Naive thymus-derived CD4-positive, alpha-beta T cell (primary cell): ENCODE data around the gene SHANK1. TPM values are rescaled to one million over a fixed set of nuclear protein-coding genes. Genes with fewer than 3 reads are reported as not detected.

ENCODE experiments used
- ATAC-seq: fragments of 150-1000 bp; cut with Tn5 transposase; 2 replicates; pipeline ENCODE4 v1.10.0; 2021; ENCODE audit warnings: mild to moderate bottlenecking, moderate library complexity
- CTCF ChIA-PET: fragments of 350-600 bp; sonication (Branson Sonifier 250); formaldehyde crosslinking; loops from one replicate; lab custom pipeline; 2021; ENCODE audit warnings: antibody characterized with exemption; lab: Charles Lee
- POLR2A ChIA-PET: fragments of 350-600 bp; sonication (Branson Sonifier 250); formaldehyde crosslinking; loops from one replicate; lab custom pipeline; 2021; ENCODE audit warnings: antibody characterized with exemption, inconsistent platforms; lab: Charles Lee
- DNase-seq, 9 donors: peaks; one replicate each; pipeline versions ENCODE4 v3.0.0 to v3.0.0-alpha.2; 2020 to 2022; ENCODE audit warnings: mixed read lengths in 1 of 9
- H3K27ac ChIP-seq: one replicate; pipeline ENCODE4 v1.7.0; 2013; ENCODE audit warnings: mild to moderate bottlenecking, low read depth, low read length, moderate library complexity
- H3K27me3 ChIP-seq, 2 donors: one replicate each; pipeline ENCODE4 v1.7.0; 2013; ENCODE audit warnings: low read length in 2 of 2, mild to moderate bottlenecking in 2 of 2, moderate library complexity in 2 of 2; ENCODE audit not compliant: control insufficient read depth in 2 of 2, insufficient read depth in 2 of 2
- H3K36me3 ChIP-seq, 3 experiments: 1 replicate in 2 of 3; 2 replicates in 1 of 3; pipeline ENCODE4 v1.7.0; 2013; ENCODE audit warnings: low read length in 3 of 3, mild to moderate bottlenecking in 3 of 3, moderate library complexity in 1 of 3; ENCODE audit not compliant: insufficient read depth in 3 of 3, control insufficient read depth in 2 of 3
- H3K4me1 ChIP-seq, 2 donors: one replicate each; pipeline ENCODE4 v1.7.0; 2013; ENCODE audit warnings: low read length in 2 of 2, mild to moderate bottlenecking in 2 of 2, moderate library complexity in 1 of 2; ENCODE audit not compliant: control insufficient read depth in 2 of 2, insufficient read depth in 2 of 2
- H3K4me3 ChIP-seq: 2 replicates; pipeline ENCODE4 v1.7.0; 2013; ENCODE audit warnings: mild to moderate bottlenecking, low read length
- H3K9me3 ChIP-seq, 3 experiments: 1 replicate in 2 of 3; 2 replicates in 1 of 3; pipeline ENCODE4 v1.7.0; 2013; ENCODE audit warnings: low read length in 3 of 3; ENCODE audit not compliant: control insufficient read depth in 2 of 3
- H3K27ac Mint-ChIP-seq, 9 donors: one replicate each; pipeline ENCODE4 v1.8.0; 2020 to 2022; ENCODE audit warnings: mixed read lengths in 9 of 9, mild to moderate bottlenecking in 8 of 9, moderate library complexity in 5 of 9, inconsistent platforms in 2 of 9
- H3K27me3 Mint-ChIP-seq, 5 donors: one replicate each; pipeline ENCODE4 v1.8.0; 2021 to 2022; ENCODE audit warnings: mixed read lengths in 5 of 5, mild to moderate bottlenecking in 1 of 5
- H3K36me3 Mint-ChIP-seq, 5 donors: one replicate each; pipeline ENCODE4 v1.8.0; 2020 to 2022; ENCODE audit warnings: mixed read lengths in 5 of 5, mild to moderate bottlenecking in 3 of 5, inconsistent platforms in 1 of 5
- H3K4me1 Mint-ChIP-seq, 7 donors: one replicate each; pipeline ENCODE4 v1.8.0; 2020 to 2022; ENCODE audit warnings: mixed read lengths in 7 of 7, mild to moderate bottlenecking in 3 of 7, inconsistent platforms in 1 of 7
- H3K4me3 Mint-ChIP-seq, 10 donors: one replicate each; pipeline ENCODE4 v1.8.0; 2020 to 2022; ENCODE audit warnings: mild to moderate bottlenecking in 10 of 10, mixed read lengths in 10 of 10, moderate library complexity in 6 of 10, inconsistent platforms in 2 of 10
- H3K9me3 Mint-ChIP-seq, 11 donors: one replicate each; pipeline ENCODE4 v1.8.0; 2020 to 2022; ENCODE audit warnings: mixed read lengths in 11 of 11, mild to moderate bottlenecking in 4 of 11, inconsistent platforms in 1 of 11, moderate library complexity in 1 of 11
- intact Hi-C, 2 donors: fragments of 100-400 bp; cut with micrococcal nuclease; formaldehyde crosslinking; loops; one replicate each; pipeline ENCODE4 v1.15.1; 2023
- polyA plus RNA-seq, 2 donors: library from polyadenylated mRNA; unstranded; fragments of 300-500 nt; fragmentation: Illumina TruSeq; gene quantifications; one replicate each; pipeline ENCODE4 v1.2.3, GENCODE V29; 2021
- total RNA-seq, 6 experiments: library from RNA in 5 of 6; stranded (reverse) in 5 of 6; gene quantifications; 1 replicate in 5 of 6; 2 replicates in 1 of 6; pipeline ENCODE4 v1.2.3 and lab custom pipeline; 2021 to 2026

The SHANK1 gene
- total and polyA plus RNA-seq, 7 experiments from 2014 or later, result 0.64 to 0.69 TPM; not detected in 5

DNA sequence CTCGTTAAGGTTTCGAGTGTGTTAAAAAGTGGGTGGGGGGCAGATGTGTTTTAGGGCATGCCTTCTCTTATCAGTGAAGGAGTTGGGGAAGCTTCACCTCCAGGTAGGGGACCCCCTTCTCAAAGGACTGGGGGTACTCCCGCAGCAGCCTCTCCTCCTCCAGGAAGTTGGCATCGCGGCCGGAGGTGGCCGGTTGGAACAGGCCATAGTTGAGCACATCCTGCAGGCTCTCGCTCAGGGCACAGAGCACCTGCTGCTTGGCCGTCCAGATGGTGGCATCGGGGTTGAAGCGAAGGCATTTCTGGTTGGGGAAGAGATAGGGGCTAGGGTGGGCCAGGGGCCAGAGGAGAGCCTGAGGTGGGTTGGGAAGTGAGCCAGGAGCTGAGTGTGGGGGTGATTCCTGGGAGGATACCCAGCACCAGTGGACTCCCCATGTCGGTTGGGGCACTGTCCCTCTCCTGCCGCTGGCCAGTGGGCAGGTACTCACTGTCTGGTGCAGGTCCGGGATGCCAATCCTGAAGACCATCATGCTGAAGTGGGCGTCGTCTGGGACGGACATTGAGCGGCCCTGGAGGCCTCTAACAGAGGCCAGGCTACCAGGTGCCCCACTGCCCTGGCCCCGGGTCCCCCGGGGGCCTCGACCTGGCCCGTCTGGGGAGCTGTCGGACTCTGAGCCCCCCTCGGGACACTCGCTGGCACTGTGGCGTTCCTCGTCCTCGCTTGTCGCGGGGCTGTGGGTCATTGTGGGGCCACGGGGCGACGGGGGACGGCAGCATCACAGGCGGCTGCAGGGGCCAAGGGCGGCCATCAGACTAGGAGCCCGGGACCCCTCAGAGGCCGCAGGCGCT, 3.2 kb downstream of the SHANK1 start:
- H3K27me3 Mint-ChIP-seq, result peaks cover 43 to 70% (median 55%) of the 10 kb centered on the region in 5 donors
- H3K9me3 ChIP-seq, result no peaks in the 10 kb centered on the region
- H3K36me3 Mint-ChIP-seq, result no peaks in the 10 kb centered on the region
- H3K27me3 ChIP-seq, result peaks cover 0 to 4% of the 10 kb centered on the region in 2 donors
- DNase-seq, result no peak
- no peak overlapping the region for H3K27ac Mint-ChIP-seq
- intact Hi-C loops, result no loop called here
- H3K4me3 ChIP-seq, result no peak overlapping the region
- no peak for ATAC-seq
- ChIA-PET CTCF (no interaction called here), POLR2A (no interaction called here)
- peaks cover 0 to 7% (median 0%) of the 10 kb centered on the region in 11 donors for H3K9me3 Mint-ChIP-seq
- H3K27ac ChIP-seq, result no peak overlapping the region
- H3K36me3 ChIP-seq, result no peaks in the 10 kb centered on the region
- H3K4me1 Mint-ChIP-seq, result peaks cover 0 to 20% (median 8%) of the 10 kb centered on the region in 7 donors
- H3K4me3 Mint-ChIP-seq, result no peak overlapping the region
- H3K4me1 ChIP-seq, result no peaks in the 10 kb centered on the region

GRCh38 chr19:50713556-50714236, 5.9 kb downstream of the SHANK1 start:
- H3K27me3 ChIP-seq, result peaks cover 0 to 4% of the 10 kb centered on the region in 2 donors

GRCh38 chr19:50712833-50713232, 6.8 kb downstream of the SHANK1 start:
- intact Hi-C loops, result no loop called here
- H3K27me3 ChIP-seq, result peaks cover 0 to 4% of the 10 kb centered on the region in 2 donors
- H3K27ac Mint-ChIP-seq, result no peak overlapping the region

More at GRCh38 chr19:50713556-50714236, 5.9 kb downstream of the SHANK1 start:
- ChIA-PET CTCF (interaction anchor here (1.2 kb wide), 1 partner anchor 8 kb away, joined by 3 read pairs; no protein-coding TSS in a partner anchor), POLR2A (no interaction called here)
- intact Hi-C loops, result no loop called here
- DNase-seq (no peak), ATAC-seq (no peak)
- Mint-ChIP-seq H3K4me1 (peaks cover 0 to 12% (median 6%) of the 10 kb centered on the region in 7 donors), H3K4me3 (no peak overlapping the region), H3K9me3 (peaks cover 0 to 7% (median 0%) of the 10 kb centered on the region in 11 donors), H3K27ac (no peak overlapping the region), H3K36me3 (no peaks in the 10 kb centered on the region), H3K27me3 (peaks cover 34 to 68% (median 46%) of the 10 kb centered on the region in 5 donors)
- Histone ChIP-seq H3K4me1 (no peaks in the 10 kb centered on the region), H3K36me3 (no peaks in the 10 kb centered on the region), H3K27ac (no peak overlapping the region), H3K9me3 (no peaks in the 10 kb centered on the region), H3K4me3 (no peak overlapping the region)

GRCh38 chr19:50711805-50712204, 7.8 kb downstream of the SHANK1 start:
- Mint-ChIP-seq H3K9me3 (peaks cover 0 to 6% (median 0%) of the 10 kb centered on the region in 11 donors), H3K27ac (no peak overlapping the region), H3K4me1 (peaks cover 0 to 12% (median 6%) of the 10 kb centered on the region in 7 donors), H3K36me3 (no peaks in the 10 kb centered on the region), H3K27me3 (peaks cover 27 to 73% (median 44%) of the 10 kb centered on the region in 5 donors), H3K4me3 (no peak overlapping the region)
- intact Hi-C loops, result no loop called here
- H3K9me3 ChIP-seq, result no peaks in the 10 kb centered on the region
- no peaks in the 10 kb centered on the region for H3K4me1 ChIP-seq
- H3K27ac ChIP-seq, result no peak overlapping the region
- no peaks in the 10 kb centered on the region for H3K36me3 ChIP-seq
- ChIA-PET CTCF (no interaction called here), POLR2A (no interaction called here)
- DNase-seq (no peak), ATAC-seq (no peak)
- H3K4me3 ChIP-seq, result no peak overlapping the region
- H3K27me3 ChIP-seq, result peaks cover 0 to 4% of the 10 kb centered on the region in 2 donors

More at GRCh38 chr19:50712833-50713232, 6.8 kb downstream of the SHANK1 start:
- peaks cover 0 to 12% (median 6%) of the 10 kb centered on the region in 7 donors for H3K4me1 Mint-ChIP-seq
- no peaks in the 10 kb centered on the region for H3K36me3 ChIP-seq
- no peak overlapping the region for H3K27ac ChIP-seq
- peaks cover 0 to 7% (median 0%) of the 10 kb centered on the region in 11 donors for H3K9me3 Mint-ChIP-seq
- CTCF ChIA-PET, result interaction anchor here (0.6 kb wide), 1 partner anchor 346 kb away, joined by 3 read pairs; no protein-coding TSS in a partner anchor
- POLR2A ChIA-PET, result no interaction called here
- ATAC-seq (peak; percentile 38), DNase-seq (no peak)
- H3K4me1 ChIP-seq, result no peaks in the 10 kb centered on the region
- no peaks in the 10 kb centered on the region for H3K36me3 Mint-ChIP-seq
- H3K27me3 Mint-ChIP-seq, result peaks cover 34 to 70% (median 46%) of the 10 kb centered on the region in 5 donors
- no peak overlapping the region for H3K4me3 ChIP-seq
- H3K9me3 ChIP-seq, result no peaks in the 10 kb centered on the region
- no peak overlapping the region for H3K4me3 Mint-ChIP-seq

GRCh38 chr19:50711196-50711595, 8.4 kb downstream of the SHANK1 start:
- CTCF ChIA-PET, result no interaction called here
- Mint-ChIP-seq H3K27me3 (peaks cover 26 to 70% (median 45%) of the 10 kb centered on the region in 5 donors), H3K4me1 (peaks cover 0 to 12% (median 6%) of the 10 kb centered on the region in 7 donors), H3K36me3 (no peaks in the 10 kb centered on the region), H3K4me3 (peak overlapping the region in 1 of 10 donors; percentile 13), H3K9me3 (peaks cover 0 to 6% (median 0%) of the 10 kb centered on the region in 11 donors), H3K27ac (no peak overlapping the region)
- no peaks in the 10 kb centered on the region for H3K36me3 ChIP-seq
- ATAC-seq, result no peak
- intact Hi-C loops, result no loop called here
- H3K9me3 ChIP-seq, result no peaks in the 10 kb centered on the region
- POLR2A ChIA-PET, result no interaction called here
- no peak overlapping the region for H3K27ac ChIP-seq
- no peaks in the 10 kb centered on the region for H3K4me1 ChIP-seq
- no peak for DNase-seq
- no peak overlapping the region for H3K4me3 ChIP-seq
- peaks cover 0 to 4% of the 10 kb centered on the region in 2 donors for H3K27me3 ChIP-seq

DNA sequence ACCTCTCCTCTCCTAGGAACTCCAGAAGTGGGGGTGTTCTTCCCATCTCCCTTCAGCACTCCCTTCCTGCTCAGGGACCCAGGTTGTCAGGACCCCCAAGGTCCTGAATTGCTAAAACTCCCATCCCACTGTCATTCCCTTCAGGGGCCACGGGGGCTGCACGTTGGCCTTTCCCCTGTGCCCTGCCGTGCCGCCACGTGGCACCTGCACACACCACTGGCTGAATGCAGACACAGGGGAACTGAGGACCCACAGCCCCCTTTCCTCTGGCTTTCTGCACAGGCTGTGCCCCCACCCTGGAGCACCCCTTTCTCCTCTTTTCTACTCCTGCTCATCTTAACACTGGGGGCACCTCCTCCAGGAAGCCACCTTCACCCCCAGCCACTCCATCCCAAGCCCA, 9.0 kb downstream of the SHANK1 start:
- no peak overlapping the region for H3K4me3 Mint-ChIP-seq
- Histone ChIP-seq H3K27me3 (peaks cover 0 to 4% of the 10 kb centered on the region in 2 donors), H3K27ac (no peak overlapping the region), H3K4me3 (no peak overlapping the region), H3K9me3 (no peaks in the 10 kb centered on the region), H3K4me1 (no peaks in the 10 kb centered on the region), H3K36me3 (no peaks in the 10 kb centered on the region)
- intact Hi-C loops, result no loop called here
- peaks cover 21 to 64% (median 41%) of the 10 kb centered on the region in 5 donors for H3K27me3 Mint-ChIP-seq
- ChIA-PET POLR2A (no interaction called here), CTCF (no interaction called here)
- ATAC-seq (no peak), DNase-seq (no peak)
- H3K4me1 Mint-ChIP-seq, result peaks cover 0 to 12% (median 6%) of the 10 kb centered on the region in 7 donors
- no peak overlapping the region for H3K27ac Mint-ChIP-seq
- H3K9me3 Mint-ChIP-seq, result peaks cover 0 to 6% (median 0%) of the 10 kb centered on the region in 11 donors
- no peaks in the 10 kb centered on the region for H3K36me3 Mint-ChIP-seq
